Activated naive CD4-positive, alpha-beta T cell treated with anti-CD3 and anti-CD28 coated beads, Interleukin-2, amount 10 ng/mL, durations not matched to agents 7 days and 5 days (primary cell): ENCODE measurements around the gene UBC.
"Not testable (repeated sequence)": the region's sequence is repeated elsewhere in the genome, so short reads cannot be mapped to it uniquely, and the experiment has no call there.

ENCODE experiments used
- CTCF ChIA-PET: fragments of 350-600 bp; sonication (Branson Sonifier 250); formaldehyde crosslinking; loops from one replicate; lab custom pipeline; 2021; ENCODE audit warnings: antibody characterized with exemption; lab: Charles Lee
- DNase-seq: peaks from one replicate; pipeline ENCODE4 v3.0.0-alpha.2; 2020
- H3K27ac Mint-ChIP-seq: one replicate; pipeline ENCODE4 v1.8.0; 2021; ENCODE audit warnings: mild to moderate bottlenecking, moderate library complexity, mixed read lengths
- H3K27me3 Mint-ChIP-seq: one replicate; pipeline ENCODE4 v1.8.0; 2021; ENCODE audit warnings: mild to moderate bottlenecking, mixed read lengths
- H3K36me3 Mint-ChIP-seq: one replicate; pipeline ENCODE4 v1.8.0; 2021; ENCODE audit warnings: mixed read lengths
- H3K4me1 Mint-ChIP-seq: one replicate; pipeline ENCODE4 v1.8.0; 2021; ENCODE audit warnings: mixed read lengths
- H3K4me3 Mint-ChIP-seq: one replicate; pipeline ENCODE4 v1.8.0; 2021; ENCODE audit warnings: mild to moderate bottlenecking, moderate library complexity, mixed read lengths
- H3K9me3 Mint-ChIP-seq: one replicate; pipeline ENCODE4 v1.8.0; 2021; ENCODE audit warnings: mixed read lengths

UBC gene

GRCh38 chr12:124927201-124928094, 13.0 kb upstream of the UBC start:
- Mint-ChIP-seq H3K27ac (peak overlapping the region; percentile 95), H3K27me3 (peaks cover 19% of the 10 kb centered on the region), H3K36me3 (peaks cover 8% of the 10 kb centered on the region), H3K4me3 (peak overlapping the region; percentile 86), H3K9me3 (no peaks in the 10 kb centered on the region), H3K4me1 (peaks cover 41% of the 10 kb centered on the region)
- CTCF ChIA-PET = interaction anchor here (1.5 to 2.6 kb wide), 5 partner anchors 9 to 21 kb away, joined by 6 to 21 read pairs (median 9); partner anchors contain the start of gene UBC
- DNase-seq = peak; percentile 93

DNA sequence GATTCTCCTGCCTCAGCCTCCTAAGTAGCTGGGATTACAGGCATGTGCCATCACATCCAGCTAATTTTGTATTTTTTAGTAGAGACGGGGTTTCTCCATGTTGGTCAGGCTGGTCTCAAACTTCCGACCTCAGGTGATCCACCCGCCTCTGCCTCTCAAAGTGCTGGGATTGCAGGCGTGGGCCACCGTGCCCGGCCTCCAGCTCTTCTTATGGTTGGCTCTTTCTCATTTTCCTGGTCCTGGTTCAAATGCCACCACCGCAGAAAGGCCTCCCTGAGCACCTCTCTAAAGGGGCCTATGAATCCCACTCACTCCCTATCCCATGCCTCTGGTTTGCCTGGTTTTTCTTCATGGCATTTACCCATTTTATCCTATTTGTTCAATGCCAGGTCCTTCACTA, 11.3 kb upstream of the UBC start:
- H3K27me3 Mint-ChIP-seq = peaks cover 19% of the 10 kb centered on the region
- H3K4me3 Mint-ChIP-seq = not testable (repeated sequence)

GRCh38 chr12:124925117-124925516, 10.7 kb upstream of the UBC start:
- Mint-ChIP-seq H3K27me3 (peaks cover 19% of the 10 kb centered on the region), H3K4me1 (peaks cover 63% of the 10 kb centered on the region), H3K36me3 (peaks cover 8% of the 10 kb centered on the region), H3K9me3 (no peaks in the 10 kb centered on the region), H3K27ac (no peak overlapping the region), H3K4me3 (no peak overlapping the region)
- CTCF ChIA-PET = interaction anchor here (1.6 to 12.7 kb wide), 2 partner anchors 14 to 15 kb away, joined by 5 to 156 read pairs; no protein-coding TSS in a partner anchor
- DNase-seq = no peak

More for the DNA sequence above, 11.3 kb upstream of the UBC start:
- H3K27ac Mint-ChIP-seq, H3K9me3 Mint-ChIP-seq, H3K36me3 Mint-ChIP-seq, DNase-seq: not testable (repeated sequence)
- H3K4me1 Mint-ChIP-seq = peaks cover 57% of the 10 kb centered on the region
- CTCF ChIA-PET = interaction anchor here (1.6 kb wide), 1 partner anchor 14 kb away, joined by 5 read pairs; no protein-coding TSS in a partner anchor

- Mint-ChIP-seq H3K27ac (no peak overlapping the region), H3K9me3 (no peaks in the 10 kb centered on the region), H3K4me3 (no peak overlapping the region), H3K27me3 (peaks cover 13% of the 10 kb centered on the region), H3K4me1 (peaks cover 67% of the 10 kb centered on the region), H3K36me3 (peaks cover 10% of the 10 kb centered on the region)
- no peak for DNase-seq
- CTCF ChIA-PET = interaction anchor here (12.7 kb wide), 1 partner anchor 15 kb away, joined by 156 read pairs; no protein-coding TSS in a partner anchor
Measured at GRCh38 chr12:124923905-124924734, 9.7 kb upstream of the UBC start.

- Mint-ChIP-seq H3K4me3 (peak overlapping the region; percentile 71), H3K9me3 (no peaks in the 10 kb centered on the region), H3K36me3 (peaks cover 2% of the 10 kb centered on the region), H3K27ac (peak overlapping the region; percentile 100), H3K4me1 (peaks cover 72% of the 10 kb centered on the region), H3K27me3 (no peaks in the 10 kb centered on the region)
- CTCF ChIA-PET = interaction anchor here (0.9 to 12.7 kb wide), 3 partner anchors 9 to 18 kb away, joined by 3 to 156 read pairs (median 7); no protein-coding TSS in a partner anchor
- DNase-seq = peak; percentile 80
Measured at GRCh38 chr12:124921200-124922031, 7.0 kb upstream of the UBC start.

DNA sequence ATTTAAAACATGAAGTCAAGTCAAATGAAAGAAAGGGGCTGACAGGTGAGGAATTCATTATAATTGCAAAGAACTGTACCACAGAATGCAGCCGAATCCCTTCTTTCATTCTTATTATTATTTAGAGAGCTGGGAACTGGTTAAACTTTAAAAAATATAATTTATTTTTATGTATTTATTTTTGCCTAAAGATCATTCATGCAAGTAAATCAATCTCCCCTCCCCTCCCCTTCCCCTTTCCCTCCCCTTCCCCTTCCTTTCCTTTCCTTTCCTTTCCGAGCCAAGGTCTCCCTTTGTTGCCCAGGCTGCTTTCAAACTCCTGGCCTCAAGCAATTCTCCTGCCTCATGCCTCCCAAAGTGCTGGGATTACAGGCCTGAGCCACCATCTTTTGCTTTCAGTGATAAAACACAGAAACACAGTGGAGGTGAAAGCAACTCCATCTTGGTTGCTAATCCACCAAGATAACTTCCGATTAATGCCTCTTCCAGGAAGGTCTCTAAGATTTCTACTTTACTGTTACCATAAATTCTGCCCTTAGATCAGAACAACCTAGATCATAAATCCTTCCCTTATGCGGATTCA, 6.0 kb upstream of the UBC start:
- H3K27ac Mint-ChIP-seq = peak overlapping the region; percentile 100
- DNase-seq = no peak
- H3K4me1 Mint-ChIP-seq = peaks cover 77% of the 10 kb centered on the region
- peaks cover 2% of the 10 kb centered on the region for H3K36me3 Mint-ChIP-seq
- no peaks in the 10 kb centered on the region for H3K27me3 Mint-ChIP-seq
- H3K9me3 Mint-ChIP-seq = no peaks in the 10 kb centered on the region
- peak overlapping the region; percentile 71 for H3K4me3 Mint-ChIP-seq
- CTCF ChIA-PET = interaction anchor here (1.5 to 12.7 kb wide), 3 partner anchors 10 to 19 kb away, joined by 6 to 156 read pairs (median 26); no protein-coding TSS in a partner anchor

DNA sequence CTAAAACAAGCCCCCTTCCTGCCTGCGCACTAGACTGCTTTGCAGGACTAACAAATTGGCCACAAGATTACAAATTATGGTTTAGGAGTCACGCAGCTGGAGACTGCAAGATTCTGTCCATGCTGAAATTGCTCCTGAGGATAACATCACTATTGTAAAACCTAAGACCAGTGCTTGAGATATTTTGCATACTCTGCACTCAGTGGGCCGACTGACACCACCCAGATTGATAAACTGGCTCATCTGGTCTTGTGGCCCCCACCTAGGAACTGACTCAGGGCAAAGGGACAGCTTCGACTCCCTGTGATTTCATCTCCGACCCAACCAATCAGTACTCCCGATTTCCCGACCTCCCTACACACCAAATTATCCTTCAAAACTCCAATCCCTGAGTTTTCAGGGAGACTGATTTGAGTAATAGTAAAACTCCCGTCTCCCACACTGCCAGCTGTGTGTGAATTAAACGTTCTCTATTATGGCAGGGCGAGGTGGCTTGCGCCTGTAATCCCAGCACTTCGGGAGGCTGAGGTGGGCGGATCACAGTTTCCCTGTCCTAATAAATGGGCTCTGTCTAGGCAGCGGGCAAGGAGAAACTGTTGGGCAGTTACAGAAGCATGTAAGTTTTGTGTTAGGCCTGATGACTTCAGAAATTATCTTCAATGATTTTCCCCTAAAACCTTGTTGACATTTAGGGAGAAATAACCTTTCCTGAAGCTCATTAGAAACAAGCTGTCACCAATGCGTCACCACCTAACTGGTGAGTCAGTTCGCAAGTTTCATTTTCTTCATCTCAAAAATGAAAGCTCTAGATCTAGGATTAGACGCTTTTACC, 5.3 kb upstream of the UBC start:
- H3K36me3 Mint-ChIP-seq = peaks cover 2% of the 10 kb centered on the region
- peaks cover 1% of the 10 kb centered on the region for H3K27me3 Mint-ChIP-seq
- CTCF ChIA-PET = interaction anchor here (1.2 to 12.7 kb wide), 4 partner anchors 10 to 37 kb away, joined by 3 to 156 read pairs (median 16); no protein-coding TSS in a partner anchor
- H3K9me3 Mint-ChIP-seq = no peaks in the 10 kb centered on the region
- peak; percentile 58 for DNase-seq
- H3K4me3 Mint-ChIP-seq = peak overlapping the region; percentile 71
- peaks cover 79% of the 10 kb centered on the region for H3K4me1 Mint-ChIP-seq
- peak overlapping the region; percentile 100 for H3K27ac Mint-ChIP-seq

DNA sequence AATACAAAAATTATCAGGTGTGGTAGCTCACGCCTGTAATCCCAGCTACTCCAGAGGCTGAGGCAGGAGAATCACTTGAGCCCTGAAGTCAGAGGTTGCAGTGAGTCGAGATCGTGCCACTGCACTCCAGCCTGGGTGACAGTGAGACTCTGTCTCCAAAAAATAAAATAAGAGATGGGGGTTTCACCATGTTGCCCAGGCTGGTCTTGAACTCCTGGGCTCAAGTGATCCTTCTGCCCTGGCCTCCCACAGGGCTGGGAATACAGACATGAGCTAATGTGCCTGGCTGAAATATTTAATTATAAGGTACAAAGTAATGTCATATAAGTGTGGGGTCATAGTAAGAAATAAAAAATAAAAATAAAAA, 4.2 kb upstream of the UBC start:
- peak overlapping the region; percentile 100 for H3K27ac Mint-ChIP-seq
- H3K4me3 Mint-ChIP-seq = peak overlapping the region; percentile 99
- peaks cover 13% of the 10 kb centered on the region for H3K36me3 Mint-ChIP-seq
- H3K4me1 Mint-ChIP-seq = peaks cover 80% of the 10 kb centered on the region
- DNase-seq, H3K9me3 Mint-ChIP-seq: not testable (repeated sequence)
- H3K27me3 Mint-ChIP-seq = peaks cover 12% of the 10 kb centered on the region
- CTCF ChIA-PET = interaction anchor here (1.2 to 12.7 kb wide), 4 partner anchors 9 to 38 kb away, joined by 3 to 156 read pairs (median 16); no protein-coding TSS in a partner anchor

DNA sequence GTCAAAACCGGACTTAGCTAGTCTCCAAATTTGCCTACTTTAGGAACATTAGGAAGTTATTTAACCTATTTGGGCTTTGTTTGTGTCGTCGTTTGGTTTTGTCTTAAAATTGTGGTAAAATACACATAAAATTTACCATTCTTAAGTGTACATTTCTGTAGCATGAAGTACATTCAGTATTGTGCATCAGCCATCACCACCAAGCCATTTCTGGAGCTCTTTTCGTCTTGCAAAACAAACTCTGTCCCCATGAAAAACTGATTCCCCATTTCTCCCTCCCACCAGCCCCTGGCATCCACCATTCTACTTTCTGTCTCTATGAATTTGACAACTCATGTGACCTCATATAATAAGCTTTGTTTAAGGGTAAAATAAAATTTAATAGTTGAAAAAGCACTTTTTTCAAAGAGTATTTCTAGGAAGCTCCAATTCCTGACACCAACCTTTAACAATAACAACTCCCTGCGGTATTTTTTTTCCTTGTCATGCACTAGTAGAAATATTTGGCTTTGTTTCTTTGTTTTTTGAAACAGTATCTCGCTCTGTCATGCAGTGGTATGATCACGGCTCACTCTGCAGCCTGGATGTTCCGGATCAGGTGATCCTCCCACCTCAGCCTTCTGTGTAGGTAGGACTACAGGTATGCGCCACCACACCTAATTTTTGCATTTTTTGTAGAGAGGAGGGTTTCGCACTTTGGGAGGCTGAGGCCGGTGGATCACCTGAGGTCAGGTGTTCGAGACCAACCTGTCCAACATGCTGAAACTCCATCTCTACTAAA, 3.6 kb upstream of the UBC start:
- Mint-ChIP-seq H3K27me3 (peaks cover 12% of the 10 kb centered on the region), H3K4me3 (peak overlapping the region; percentile 99), H3K4me1 (peaks cover 85% of the 10 kb centered on the region), H3K36me3 (peaks cover 19% of the 10 kb centered on the region), H3K9me3 (no peaks in the 10 kb centered on the region), H3K27ac (peak overlapping the region; percentile 100)
- CTCF ChIA-PET = interaction anchor here (2.0 to 12.7 kb wide), 3 partner anchors 9 to 21 kb away, joined by 6 to 156 read pairs (median 26); no protein-coding TSS in a partner anchor
- DNase-seq = peak; percentile 41

GRCh38 chr12:124917135-124917840, 2.8 kb upstream of the UBC start:
- Mint-ChIP-seq H3K4me3 (peak overlapping the region; percentile 99), H3K27ac (peak overlapping the region; percentile 100), H3K36me3 (peaks cover 26% of the 10 kb centered on the region), H3K9me3 (no peaks in the 10 kb centered on the region), H3K4me1 (peaks cover 87% of the 10 kb centered on the region), H3K27me3 (peaks cover 12% of the 10 kb centered on the region)
- peak; percentile 97 for DNase-seq
- CTCF ChIA-PET = interaction anchor here (2.0 to 12.7 kb wide), 3 partner anchors 10 to 22 kb away, joined by 6 to 156 read pairs (median 26); no protein-coding TSS in a partner anchor
